Type B pancreatic cell (in vitro differentiated cells): ENCODE data around the gene LRMDA. TPM values are rescaled to one million over a fixed set of nuclear protein-coding genes. Genes with fewer than 3 reads are reported as not detected.

Experiments
- DNase-seq: peaks from one replicate; pipeline ENCODE4 v3.0.0; 2021; ENCODE audit warnings: mixed read lengths; ENCODE audit not compliant: unreplicated experiment; ENCODE audit errors: extremely low spot score
- H3K27ac Mint-ChIP-seq: 2 replicates; pipeline ENCODE4 v1.8.0; 2021; ENCODE audit warnings: mild to moderate bottlenecking, mixed read lengths
- H3K27me3 Mint-ChIP-seq: 2 replicates; pipeline ENCODE4 v1.8.0; 2021; ENCODE audit warnings: mixed read lengths
- H3K36me3 Mint-ChIP-seq: 2 replicates; pipeline ENCODE4 v1.8.0; 2021; ENCODE audit warnings: mixed read lengths
- H3K4me1 Mint-ChIP-seq: one replicate; pipeline ENCODE4 v1.8.0; 2021; ENCODE audit warnings: mixed read lengths; ENCODE audit not compliant: unreplicated experiment
- H3K4me3 Mint-ChIP-seq: 2 replicates; pipeline ENCODE4 v1.8.0; 2021; ENCODE audit warnings: mild to moderate bottlenecking, mixed read lengths
- H3K9me3 Mint-ChIP-seq: 2 replicates; pipeline ENCODE4 v1.8.0; 2021; ENCODE audit warnings: mixed read lengths
- CTCF ChIP-seq: fragments of 200-600 bp; sonication (generic); conservative IDR thresholded peaks from 2 replicates; pipeline ENCODE4 v1.5.0; 2021; ENCODE audit warnings: antibody characterized with exemption, mild to moderate bottlenecking
- total RNA-seq: library from RNA; stranded (reverse); gene quantifications from 2 replicates; pipeline ENCODE4 v1.2.1, GENCODE V29; 2021; ENCODE audit warnings: low replicate concordance

Gene LRMDA
- total RNA-seq, 1 donor from 2014 or later, result 2.0 TPM

- no peak overlapping the region for H3K27ac Mint-ChIP-seq
- DNase-seq, result no peak
- H3K9me3 Mint-ChIP-seq, result peaks cover 4% of the 10 kb centered on the region
- peaks cover 7% of the 10 kb centered on the region for H3K27me3 Mint-ChIP-seq
- H3K4me1 Mint-ChIP-seq, result peaks cover 13% of the 10 kb centered on the region
- no peak for TF ChIP-seq CTCF
- peaks cover 4% of the 10 kb centered on the region for H3K36me3 Mint-ChIP-seq
- H3K4me3 Mint-ChIP-seq, result no peak overlapping the region
Observed at GRCh38 chr10:76205361-76205760, 773.9 kb downstream of the LRMDA start.

DNA sequence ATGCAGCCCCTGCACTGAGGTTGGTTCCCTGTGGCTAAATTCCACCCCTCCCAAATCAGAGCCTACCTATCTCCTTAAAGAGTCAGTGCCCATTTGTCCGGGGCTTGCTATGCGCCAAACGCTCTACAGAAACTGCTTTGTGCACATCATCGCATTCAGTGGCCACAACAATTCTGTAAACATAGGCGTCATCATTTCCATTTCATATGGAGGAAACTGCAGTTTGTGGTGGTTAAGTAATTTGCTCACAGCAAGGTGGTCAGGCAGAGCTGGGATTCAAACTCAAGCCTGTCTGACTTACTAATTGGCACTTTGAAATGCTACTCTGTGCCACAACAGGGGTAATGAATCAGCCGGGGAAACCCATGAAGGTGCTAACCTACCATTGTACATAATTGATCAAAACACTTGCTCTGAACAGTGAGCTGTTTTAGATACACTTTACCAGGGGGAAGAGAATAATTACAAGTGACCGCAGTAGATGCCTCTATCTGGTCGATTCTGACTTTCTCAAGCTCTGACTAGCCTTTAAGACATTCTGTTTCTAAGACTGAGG lies 775.5 kb downstream of the LRMDA start:
- Mint-ChIP-seq H3K36me3 (peaks cover 4% of the 10 kb centered on the region), H3K27me3 (peaks cover 13% of the 10 kb centered on the region), H3K4me1 (peaks cover 13% of the 10 kb centered on the region), H3K9me3 (peaks cover 4% of the 10 kb centered on the region), H3K4me3 (no peak overlapping the region), H3K27ac (no peak overlapping the region)
- no peak for TF ChIP-seq CTCF
- DNase-seq, result no peak

GRCh38 chr10:76209135-76209534 lies 777.7 kb downstream of the LRMDA start:
- Mint-ChIP-seq H3K36me3 (peaks cover 4% of the 10 kb centered on the region), H3K9me3 (peaks cover 4% of the 10 kb centered on the region), H3K27me3 (peaks cover 14% of the 10 kb centered on the region), H3K27ac (no peak overlapping the region), H3K4me1 (peaks cover 4% of the 10 kb centered on the region), H3K4me3 (no peak overlapping the region)
- no peak for TF ChIP-seq CTCF
- no peak for DNase-seq

- H3K4me1 Mint-ChIP-seq, result peaks cover 4% of the 10 kb centered on the region
- DNase-seq, result no peak
- no peak for TF ChIP-seq CTCF
- H3K9me3 Mint-ChIP-seq, result peaks cover 4% of the 10 kb centered on the region
- H3K36me3 Mint-ChIP-seq, result no peaks in the 10 kb centered on the region
- no peak overlapping the region for H3K27ac Mint-ChIP-seq
- H3K4me3 Mint-ChIP-seq, result no peak overlapping the region
- H3K27me3 Mint-ChIP-seq, result peaks cover 11% of the 10 kb centered on the region
Observed at GRCh38 chr10:76210211-76210610, 778.8 kb downstream of the LRMDA start.

- H3K27me3 Mint-ChIP-seq, result peaks cover 8% of the 10 kb centered on the region
- DNase-seq, result no peak
- peaks cover 4% of the 10 kb centered on the region for H3K9me3 Mint-ChIP-seq
- TF ChIP-seq CTCF, result no peak
- peaks cover 4% of the 10 kb centered on the region for H3K4me1 Mint-ChIP-seq
- H3K27ac Mint-ChIP-seq, result no peak overlapping the region
- H3K4me3 Mint-ChIP-seq, result no peak overlapping the region
- H3K36me3 Mint-ChIP-seq, result no peaks in the 10 kb centered on the region
Observed at GRCh38 chr10:76211691-76212090, 780.3 kb downstream of the LRMDA start.

- H3K4me3 Mint-ChIP-seq, result no peak overlapping the region
- no peak for TF ChIP-seq CTCF
- peaks cover 12% of the 10 kb centered on the region for H3K27me3 Mint-ChIP-seq
- no peak overlapping the region for H3K27ac Mint-ChIP-seq
- peaks cover 8% of the 10 kb centered on the region for H3K9me3 Mint-ChIP-seq
- no peaks in the 10 kb centered on the region for H3K36me3 Mint-ChIP-seq
- H3K4me1 Mint-ChIP-seq, result peaks cover 9% of the 10 kb centered on the region
- no peak for DNase-seq
Observed at GRCh38 chr10:76213876-76214275, 782.5 kb downstream of the LRMDA start.
